ENCODE results near the gene FAAH.

DNA sequence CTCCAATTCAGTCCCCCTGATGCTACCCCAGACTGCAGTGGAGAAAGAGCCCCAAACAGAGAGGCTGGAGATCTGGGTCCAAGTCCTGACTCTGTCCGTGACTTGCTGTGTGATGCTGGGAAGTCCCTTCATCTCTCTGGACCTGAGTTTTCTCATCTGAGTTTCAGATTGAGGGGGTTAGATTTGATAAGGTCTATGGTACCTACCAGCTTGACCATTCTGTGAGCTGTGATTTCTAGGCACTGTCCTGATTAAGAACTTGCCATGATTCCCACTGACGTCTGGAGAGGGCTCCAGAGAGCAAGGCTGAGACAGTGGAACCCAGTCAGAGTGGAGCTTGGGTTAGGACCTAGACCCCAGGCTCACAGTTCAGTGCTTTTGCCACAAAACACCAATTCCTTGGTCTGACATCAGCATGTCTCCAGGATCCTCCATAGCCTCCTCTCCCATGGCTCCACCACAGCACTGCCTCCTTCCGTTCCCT is 51.7 kb downstream of the FAAH start:
- TF ChIP-seq TAF1 (IDR thresholded peaks at IDR 0.05; ENCODE audit: borderline replicate concordance, low read depth, low read length) (no peak), POLR2AphosphoS5 (IDR thresholded peaks at IDR 0.05; ENCODE audit: low read depth, low read length) (no peak), POLR2A (IDR thresholded peaks at IDR 0.05; ENCODE audit: low read depth, low read length) (no peak)
